HepG2 (cell line): ENCODE data around the gene GABRB1. TPM values are rescaled to one million over a fixed set of nuclear protein-coding genes. Genes with fewer than 3 reads are reported as not detected.

ENCODE experiments used
- ATAC-seq: fragments of 200-7000 bp; cut with Tn5 transposase; 3 replicates; pipeline ENCODE4 v1.9.1; 2020; ENCODE audit warnings: mild to moderate bottlenecking, moderate library complexity
- BruUV-seq: library from RNA; stranded (reverse); fragments of 400-500 nt; replicated peaks from 2 replicates; lab custom pipeline; 2021; lab: Mats Ljungman, UMichigan
- CTCF ChIA-PET: fragments of 300-600 bp; formaldehyde crosslinking; extraction: SDS; loops from one replicate; lab custom pipeline; 2021; ENCODE audit warnings: low total read pairs, inconsistent platforms, low intra/inter-chr PET ratio; lab: Yijun Ruan, JAX
- POLR2A ChIA-PET: fragments of 350-600 bp; sonication (Branson Sonifier 250); formaldehyde crosslinking; loops from one replicate; lab custom pipeline; 2020; ENCODE audit warnings: antibody characterized with exemption, inconsistent platforms; lab: Yijun Ruan, JAX
- DNase-seq: peaks from one replicate; pipeline ENCODE4 v3.0.0-alpha.2; 2015; ENCODE audit warnings: low spot score
- FAIRE-seq: peaks from 3 replicates; lab custom pipeline; 2011; peaks lifted over from hg19 to GRCh38; lab: Jason Lieb, UNC
- H2AFZ ChIP-seq: one replicate; pipeline ENCODE4 v1.6.1; 2011; ENCODE audit warnings: low read length, inconsistent platforms
- H3K27ac ChIP-seq: fragments of 300-600 bp; 3 replicates; pipeline ENCODE4 v1.8.0; 2011; ENCODE audit warnings: mixed run types, mild to moderate bottlenecking, mixed read lengths, low read length, inconsistent platforms; ENCODE audit not compliant: insufficient read depth; ENCODE audit errors: extremely low read length
- H3K27me3 ChIP-seq, 2 experiments: fragments of 200-600 bp in 1 of 2; 2 replicates in 1 of 2; 3 replicates in 1 of 2; pipeline versions ENCODE4 v1.6.0 to v1.8.0; 2011; ENCODE audit warnings: low read length in 2 of 2, mild to moderate bottlenecking in 2 of 2, moderate library complexity in 2 of 2, inconsistent platforms in 1 of 2; ENCODE audit not compliant: insufficient read depth in 2 of 2, control insufficient read depth in 1 of 2
- H3K36me3 ChIP-seq, 2 experiments: fragments of 200-600 bp in 1 of 2; replicated peaks in 1 of 2; 2 replicates in 1 of 2; 3 replicates in 1 of 2; pipeline versions ENCODE4 v1.5.1 to v1.8.0; 2011; ENCODE audit warnings: low read length in 2 of 2, inconsistent platforms in 1 of 2; ENCODE audit not compliant: insufficient read depth in 2 of 2, control insufficient read depth in 1 of 2
- H3K4me1 ChIP-seq: 2 replicates; pipeline ENCODE4 v1.5.1; 2012; ENCODE audit warnings: low read length, inconsistent platforms; ENCODE audit not compliant: insufficient read depth
- H3K4me2 ChIP-seq: 2 replicates; pipeline ENCODE4 v1.6.0; 2011; ENCODE audit warnings: low read depth, low read length, inconsistent platforms
- H3K4me3 ChIP-seq, 3 experiments: fragments of 200-600 bp in 1 of 3; sonication (generic), shearing (Covaris generic) in 1 of 3; replicated peaks in 1 of 3; 2 replicates each; pipeline ENCODE4 v1.5.1; 2011 to 2016; ENCODE audit warnings: low read length in 3 of 3, inconsistent platforms in 2 of 3, low read depth in 2 of 3, mild to moderate bottlenecking in 2 of 3, control low read depth in 1 of 3, mixed read lengths in 1 of 3; ENCODE audit not compliant: insufficient read depth in 1 of 3
- H3K79me2 ChIP-seq: one replicate; pipeline ENCODE4 v1.6.1; 2011; ENCODE audit warnings: low read length, inconsistent platforms; ENCODE audit not compliant: insufficient read depth
- H3K9ac ChIP-seq: 2 replicates; pipeline ENCODE4 v1.6.0; 2011; ENCODE audit warnings: mild to moderate bottlenecking, low read depth, low read length, inconsistent platforms; ENCODE audit not compliant: insufficient read depth
- H3K9me3 ChIP-seq: 2 replicates; pipeline ENCODE4 v1.5.1; 2012; ENCODE audit warnings: mild to moderate bottlenecking, low read length
- H4K20me1 ChIP-seq: 2 replicates; pipeline ENCODE4 v1.6.0; 2011; ENCODE audit warnings: inconsistent platforms, mild to moderate bottlenecking, low read length, moderate library complexity; ENCODE audit not compliant: insufficient read depth
- GATA4 ChIP-seq: sonication (generic); IDR thresholded peaks from 2 replicates; pipeline ENCODE4 v1.6.1; 2016; ENCODE audit warnings: antibody characterized with exemption, low read depth, borderline replicate concordance
- MTF2 ChIP-seq: sonication (generic); formaldehyde crosslinking; IDR thresholded peaks from 2 replicates; pipeline ENCODE4 v1.5.0; 2020; ENCODE audit warnings: missing genetic modification reagents, borderline replicate concordance
- ZNF326 ChIP-seq: sonication (generic); formaldehyde crosslinking; IDR thresholded peaks from 2 replicates; pipeline ENCODE4 v1.4.0; 2020; ENCODE audit warnings: missing genetic modification reagents, borderline replicate concordance
- ZNF468 ChIP-seq: sonication (generic); formaldehyde crosslinking; IDR thresholded peaks from 2 replicates; pipeline ENCODE4 v1.8.0; 2022; ENCODE audit warnings: mild to moderate bottlenecking, moderate library complexity, missing genetic modification reagents
- ZNF891 ChIP-seq: sonication (generic); formaldehyde crosslinking; IDR thresholded peaks from 2 replicates; pipeline ENCODE4 v1.5.0; 2020; ENCODE audit warnings: mild to moderate bottlenecking, missing genetic modification reagents
- WGBS: methylation state at CpG from one replicate; pipeline ENCODE4 v1.1.6; 2017; ENCODE audit warnings: low lambda C conversion rate; 5-methylcytosine and 5-hydroxymethylcytosine counted together
- in situ Hi-C: cut with HindIII; loops from 2 replicates; pipeline ENCODE4 v1.10.0; 2017; ENCODE audit warnings: low pct_unique_long_range_greater_than_20kb; ENCODE audit not compliant: extremely low pct_ligation_motif_present
- intact Hi-C: fragments of 100-400 bp; cut with micrococcal nuclease; formaldehyde crosslinking; loops from one replicate; pipeline ENCODE4 v1.10.0; 2022; ENCODE audit not compliant: unreplicated experiment
- polyA plus RNA-seq, 8 experiments: library from polyadenylated mRNA; depleted of rRNA in 3 of 8; stranded (reverse) in 7 of 8; unstranded in 1 of 8; fragments of >200 nt; fragmentation: Illumina TruSeq in 4 of 8; extraction: Trizol in 4 of 8; gene quantifications; 2 replicates each; pipeline versions ENCODE4 v1.2.1 to v1.2.3, GENCODE V29; 2011 to 2016; ENCODE audit warnings: low read depth in 4 of 8, missing spikeins in 1 of 8, mixed read lengths in 1 of 8; ENCODE audit not compliant: insufficient read depth in 1 of 8
- total RNA-seq, 5 experiments: library from RNA; depleted of rRNA; stranded (reverse); fragments of >200 nt; fragmentation: Illumina TruSeq; extraction: Trizol; gene quantifications; 2 replicates each; pipeline ENCODE4 v1.2.3, GENCODE V29; 2016; ENCODE audit warnings: low read depth in 1 of 5
- TF ChIP-seq, protein P1 (sequence below): sonication (generic); formaldehyde crosslinking; IDR thresholded peaks from 2 replicates; pipeline ENCODE4 v1.8.0; 2022; ENCODE audit warnings: mild to moderate bottlenecking, missing genetic modification reagents, moderate library complexity
- TF ChIP-seq, protein P2 (sequence below): sonication (generic); formaldehyde crosslinking; IDR thresholded peaks from 2 replicates; pipeline ENCODE4 v1.9.0; 2021; ENCODE audit warnings: missing genetic modification reagents, borderline replicate concordance

The GABRB1 gene
- total and polyA plus RNA-seq, 2 of the 13 experiments (the other 11 are each of a cell fraction or from before 2014, with no cell fraction given) = not detected

DNA sequence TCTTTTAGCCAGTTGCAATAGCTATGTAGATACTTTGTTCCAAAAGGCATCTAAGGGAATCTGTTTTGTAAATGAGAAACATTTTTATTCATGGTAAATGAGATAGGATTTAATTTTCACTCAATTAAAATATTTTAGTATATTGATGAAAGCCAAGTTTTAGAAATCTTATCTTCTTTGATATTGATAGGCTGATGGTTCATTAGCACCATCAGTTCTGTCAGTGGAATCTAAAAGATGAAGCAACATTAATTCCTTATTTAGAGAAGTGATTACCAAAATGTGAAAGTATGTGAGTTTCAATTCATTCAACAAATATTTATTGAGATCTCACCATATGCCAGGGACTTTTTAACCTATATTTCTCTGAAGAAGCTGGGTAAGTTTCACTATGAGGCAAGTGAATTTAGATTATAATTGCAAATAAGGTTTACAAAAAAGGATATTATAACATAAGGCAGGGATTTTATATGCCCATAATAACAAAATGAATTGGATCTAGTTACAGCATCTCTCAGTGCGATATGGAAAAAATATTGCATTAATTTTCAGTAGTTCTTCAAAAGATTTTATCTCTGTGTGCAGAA is 79.3 kb downstream of the GABRB1 start:
- ATAC-seq = no peak
- intact Hi-C loops = no loop called here

More for the DNA sequence above, 79.3 kb downstream of the GABRB1 start:
- TF ChIP-seq, protein P1, sequence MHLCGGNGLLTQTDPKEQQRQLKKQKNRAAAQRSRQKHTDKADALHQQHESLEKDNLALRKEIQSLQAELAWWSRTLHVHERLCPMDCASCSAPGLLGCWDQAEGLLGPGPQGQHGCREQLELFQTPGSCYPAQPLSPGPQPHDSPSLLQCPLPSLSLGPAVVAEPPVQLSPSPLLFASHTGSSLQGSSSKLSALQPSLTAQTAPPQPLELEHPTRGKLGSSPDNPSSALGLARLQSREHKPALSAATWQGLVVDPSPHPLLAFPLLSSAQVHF (CRISPR knock-in tag) = no peak
- no peak for TF ChIP-seq ZNF891 (CRISPR knock-in tag)
- no peak for TF ChIP-seq MTF2
- TF ChIP-seq ZNF326 (CRISPR knock-in tag) = no peak
- TF ChIP-seq ZNF468 = no peak
- TF ChIP-seq GATA4 = no peak
- TF ChIP-seq, protein P2, sequence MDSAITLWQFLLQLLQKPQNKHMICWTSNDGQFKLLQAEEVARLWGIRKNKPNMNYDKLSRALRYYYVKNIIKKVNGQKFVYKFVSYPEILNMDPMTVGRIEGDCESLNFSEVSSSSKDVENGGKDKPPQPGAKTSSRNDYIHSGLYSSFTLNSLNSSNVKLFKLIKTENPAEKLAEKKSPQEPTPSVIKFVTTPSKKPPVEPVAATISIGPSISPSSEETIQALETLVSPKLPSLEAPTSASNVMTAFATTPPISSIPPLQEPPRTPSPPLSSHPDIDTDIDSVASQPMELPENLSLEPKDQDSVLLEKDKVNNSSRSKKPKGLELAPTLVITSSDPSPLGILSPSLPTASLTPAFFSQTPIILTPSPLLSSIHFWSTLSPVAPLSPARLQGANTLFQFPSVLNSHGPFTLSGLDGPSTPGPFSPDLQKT = no peak
- ChIA-PET CTCF (no interaction called here), POLR2A (no interaction called here)
- in situ Hi-C loops = no loop called here
- DNase-seq (no peak), FAIRE-seq (no peak)
- Histone ChIP-seq H3K9me3 (no peaks in the 10 kb centered on the region), H3K79me2 (no peaks in the 10 kb centered on the region), H3K27ac (no peak overlapping the region), H3K9ac (no peak overlapping the region), H3K4me2 (no peak overlapping the region), H3K36me3 (no peaks in the 10 kb centered on the region), H3K4me3 (no peak overlapping the region), H3K27me3 (no peaks in the 10 kb centered on the region), H4K20me1 (no peaks in the 10 kb centered on the region), H2AFZ (no peak overlapping the region), H3K4me1 (no peaks in the 10 kb centered on the region)
- no TSS peak for BruUV-seq
- 83% methylated on average over 1 of the region's 1 CpG for WGBS
